HepG2 (cell line): ENCODE results near the gene DAB2IP. TPM values are rescaled to one million over a fixed set of nuclear protein-coding genes. Genes with fewer than 3 reads are reported as not detected.

ENCODE experiments used
- ATAC-seq: fragments of 200-7000 bp; cut with Tn5 transposase; 3 replicates; pipeline ENCODE4 v1.9.1; 2020; ENCODE audit warnings: mild to moderate bottlenecking, moderate library complexity
- BruUV-seq: library from RNA; stranded (reverse); fragments of 400-500 nt; replicated peaks from 2 replicates; lab custom pipeline; 2021; lab: Mats Ljungman, UMichigan
- CTCF ChIA-PET: fragments of 300-600 bp; formaldehyde crosslinking; extraction: SDS; loops from one replicate; lab custom pipeline; 2021; ENCODE audit warnings: low total read pairs, inconsistent platforms, low intra/inter-chr PET ratio; lab: Yijun Ruan, JAX
- POLR2A ChIA-PET: fragments of 350-600 bp; sonication (Branson Sonifier 250); formaldehyde crosslinking; loops from one replicate; lab custom pipeline; 2020; ENCODE audit warnings: antibody characterized with exemption, inconsistent platforms; lab: Yijun Ruan, JAX
- DNase-seq: peaks from one replicate; pipeline ENCODE4 v3.0.0-alpha.2; 2015; ENCODE audit warnings: low spot score
- FAIRE-seq: peaks from 3 replicates; lab custom pipeline; 2011; peaks lifted over from hg19 to GRCh38; lab: Jason Lieb, UNC
- H2AFZ ChIP-seq: one replicate; pipeline ENCODE4 v1.6.1; 2011; ENCODE audit warnings: low read length, inconsistent platforms
- H3K27ac ChIP-seq: fragments of 300-600 bp; 3 replicates; pipeline ENCODE4 v1.8.0; 2011; ENCODE audit warnings: mixed run types, mild to moderate bottlenecking, mixed read lengths, low read length, inconsistent platforms; ENCODE audit not compliant: insufficient read depth; ENCODE audit errors: extremely low read length
- H3K27me3 ChIP-seq, 2 experiments: fragments of 200-600 bp in 1 of 2; 2 replicates in 1 of 2; 3 replicates in 1 of 2; pipeline versions ENCODE4 v1.6.0 to v1.8.0; 2011; ENCODE audit warnings: low read length in 2 of 2, mild to moderate bottlenecking in 2 of 2, moderate library complexity in 2 of 2, inconsistent platforms in 1 of 2; ENCODE audit not compliant: insufficient read depth in 2 of 2, control insufficient read depth in 1 of 2
- H3K36me3 ChIP-seq, 2 experiments: fragments of 200-600 bp in 1 of 2; replicated peaks in 1 of 2; 2 replicates in 1 of 2; 3 replicates in 1 of 2; pipeline versions ENCODE4 v1.5.1 to v1.8.0; 2011; ENCODE audit warnings: low read length in 2 of 2, inconsistent platforms in 1 of 2; ENCODE audit not compliant: insufficient read depth in 2 of 2, control insufficient read depth in 1 of 2
- H3K4me1 ChIP-seq: 2 replicates; pipeline ENCODE4 v1.5.1; 2012; ENCODE audit warnings: low read length, inconsistent platforms; ENCODE audit not compliant: insufficient read depth
- H3K4me2 ChIP-seq: 2 replicates; pipeline ENCODE4 v1.6.0; 2011; ENCODE audit warnings: low read depth, low read length, inconsistent platforms
- H3K4me3 ChIP-seq, 3 experiments: fragments of 200-600 bp in 1 of 3; sonication (generic), shearing (Covaris generic) in 1 of 3; replicated peaks in 1 of 3; 2 replicates each; pipeline ENCODE4 v1.5.1; 2011 to 2016; ENCODE audit warnings: low read length in 3 of 3, inconsistent platforms in 2 of 3, low read depth in 2 of 3, mild to moderate bottlenecking in 2 of 3, control low read depth in 1 of 3, mixed read lengths in 1 of 3; ENCODE audit not compliant: insufficient read depth in 1 of 3
- H3K79me2 ChIP-seq: one replicate; pipeline ENCODE4 v1.6.1; 2011; ENCODE audit warnings: low read length, inconsistent platforms; ENCODE audit not compliant: insufficient read depth
- H3K9ac ChIP-seq: 2 replicates; pipeline ENCODE4 v1.6.0; 2011; ENCODE audit warnings: mild to moderate bottlenecking, low read depth, low read length, inconsistent platforms; ENCODE audit not compliant: insufficient read depth
- H3K9me3 ChIP-seq: 2 replicates; pipeline ENCODE4 v1.5.1; 2012; ENCODE audit warnings: mild to moderate bottlenecking, low read length
- H4K20me1 ChIP-seq: 2 replicates; pipeline ENCODE4 v1.6.0; 2011; ENCODE audit warnings: inconsistent platforms, mild to moderate bottlenecking, low read length, moderate library complexity; ENCODE audit not compliant: insufficient read depth
- ARID3A ChIP-seq: IDR thresholded peaks from 2 replicates; pipeline ENCODE4 v1.6.1; 2012; ENCODE audit warnings: low read depth, low read length, improper control_type of control experiment
- CAMTA2 ChIP-seq: sonication (generic); formaldehyde crosslinking; IDR thresholded peaks from 2 replicates; pipeline ENCODE4 v1.4.0; 2020; ENCODE audit warnings: mild to moderate bottlenecking, missing genetic modification reagents, borderline replicate concordance
- HIC2 ChIP-seq: sonication (generic); formaldehyde crosslinking; IDR thresholded peaks from 2 replicates; pipeline ENCODE4 v1.9.0; 2022; ENCODE audit warnings: low read depth, missing genetic modification reagents
- HOMEZ ChIP-seq: IDR thresholded peaks from 2 replicates; pipeline ENCODE4 v1.6.1; 2016; ENCODE audit warnings: low read depth
- MBNL3 ChIP-seq: fragments of 250-450 bp; sonication (Bioruptor Pico); conservative IDR thresholded peaks from 2 replicates; pipeline ENCODE4 v1.8.0; 2022; ENCODE audit warnings: mild to moderate bottlenecking, inconsistent platforms
- MED13 ChIP-seq: sonication (generic); formaldehyde crosslinking; IDR thresholded peaks from 2 replicates; pipeline ENCODE4 v1.5.0; 2020; ENCODE audit warnings: missing genetic modification reagents
- NR3C1 ChIP-seq: sonication (generic); formaldehyde crosslinking; IDR thresholded peaks from 2 replicates; pipeline ENCODE4 v1.4.0; 2020; ENCODE audit warnings: missing genetic modification reagents
- RBM22 ChIP-seq: fragments of 200-400 bp; formaldehyde crosslinking; optimal IDR thresholded peaks from 2 replicates; pipeline ENCODE3; 2017; ENCODE audit warnings: mild to moderate bottlenecking, low read length, moderate library complexity
- REXO4 ChIP-seq: sonication (generic); formaldehyde crosslinking; IDR thresholded peaks from 2 replicates; pipeline ENCODE4 v1.8.0; 2022; ENCODE audit warnings: missing genetic modification reagents, mild to moderate bottlenecking, borderline replicate concordance
- RFX5 ChIP-seq: IDR thresholded peaks from 2 replicates; pipeline ENCODE4 v1.6.1; 2011; ENCODE audit warnings: low read depth, low read length, improper control_type of control experiment
- TEF ChIP-seq: sonication (generic); formaldehyde crosslinking; IDR thresholded peaks from 2 replicates; pipeline ENCODE4 v1.5.0; 2020; ENCODE audit warnings: missing genetic modification reagents
- ZBTB44 ChIP-seq: sonication (generic); formaldehyde crosslinking; IDR thresholded peaks from 2 replicates; pipeline ENCODE4 v1.4.0; 2020; ENCODE audit warnings: missing genetic modification reagents
- ZFP36L2 ChIP-seq: sonication (generic); formaldehyde crosslinking; IDR thresholded peaks from 2 replicates; pipeline ENCODE4 v1.4.0; 2020; ENCODE audit warnings: missing genetic modification reagents
- ZNF260 ChIP-seq: sonication (generic); formaldehyde crosslinking; IDR thresholded peaks from 2 replicates; pipeline ENCODE4 v1.4.0; 2020; ENCODE audit warnings: missing genetic modification reagents, low read depth, mild to moderate bottlenecking, borderline replicate concordance
- ZNF543 ChIP-seq: sonication (generic); formaldehyde crosslinking; IDR thresholded peaks from 2 replicates; pipeline ENCODE4 v1.4.0; 2020; ENCODE audit warnings: mild to moderate bottlenecking, missing genetic modification reagents
- ZNF563 ChIP-seq: sonication (generic); formaldehyde crosslinking; IDR thresholded peaks from 2 replicates; pipeline ENCODE4 v1.8.0; 2022; ENCODE audit warnings: mild to moderate bottlenecking, moderate library complexity, missing genetic modification reagents
- ZNF746 ChIP-seq: sonication (generic); formaldehyde crosslinking; IDR thresholded peaks from 2 replicates; pipeline ENCODE4 v1.8.0; 2022; ENCODE audit warnings: mild to moderate bottlenecking, missing genetic modification reagents
- ZNF788 ChIP-seq: sonication (generic); formaldehyde crosslinking; IDR thresholded peaks from 2 replicates; pipeline ENCODE4 v1.5.0; 2020; ENCODE audit warnings: mild to moderate bottlenecking, missing genetic modification reagents, borderline replicate concordance
- ZSCAN9 ChIP-seq: IDR thresholded peaks from 2 replicates; pipeline ENCODE4 v1.6.1; 2016; ENCODE audit warnings: borderline replicate concordance
- WGBS: methylation state at CpG from one replicate; pipeline ENCODE4 v1.1.6; 2017; ENCODE audit warnings: low lambda C conversion rate; 5-methylcytosine and 5-hydroxymethylcytosine counted together
- in situ Hi-C: cut with HindIII; loops from 2 replicates; pipeline ENCODE4 v1.10.0; 2017; ENCODE audit warnings: low pct_unique_long_range_greater_than_20kb; ENCODE audit not compliant: extremely low pct_ligation_motif_present
- intact Hi-C: fragments of 100-400 bp; cut with micrococcal nuclease; formaldehyde crosslinking; loops from one replicate; pipeline ENCODE4 v1.10.0; 2022; ENCODE audit not compliant: unreplicated experiment
- polyA plus RNA-seq, 8 experiments: library from polyadenylated mRNA; depleted of rRNA in 3 of 8; stranded (reverse) in 7 of 8; unstranded in 1 of 8; fragments of >200 nt; fragmentation: Illumina TruSeq in 4 of 8; extraction: Trizol in 4 of 8; gene quantifications; 2 replicates each; pipeline versions ENCODE4 v1.2.1 to v1.2.3, GENCODE V29; 2011 to 2016; ENCODE audit warnings: low read depth in 4 of 8, missing spikeins in 1 of 8, mixed read lengths in 1 of 8; ENCODE audit not compliant: insufficient read depth in 1 of 8
- total RNA-seq, 5 experiments: library from RNA; depleted of rRNA; stranded (reverse); fragments of >200 nt; fragmentation: Illumina TruSeq; extraction: Trizol; gene quantifications; 2 replicates each; pipeline ENCODE4 v1.2.3, GENCODE V29; 2016; ENCODE audit warnings: low read depth in 1 of 5

DAB2IP gene
- total and polyA plus RNA-seq, 2 of the 13 experiments (the other 11 are each of a cell fraction or from before 2014, with no cell fraction given), result 25.3 to 37.9 TPM

GRCh38 chr9:121688681-121689080 is 37.2 kb downstream of the DAB2IP start:
- H3K4me2 ChIP-seq, result no peak overlapping the region
- no peak for DNase-seq
- no peak overlapping the region for H3K4me3 ChIP-seq
- intact Hi-C loops, result no loop called here
- peaks cover 47% of the 10 kb centered on the region for H3K4me1 ChIP-seq
- no peak overlapping the region for H3K27ac ChIP-seq
- H3K27me3 ChIP-seq, result no peaks in the 10 kb centered on the region
- no peak for ATAC-seq
- WGBS, result 95% methylated on average over 7 of the region's 7 CpGs
- H3K9ac ChIP-seq, result no peak overlapping the region
- POLR2A ChIA-PET, result no interaction called here
- CTCF ChIA-PET, result no interaction called here
- no peaks in the 10 kb centered on the region for H4K20me1 ChIP-seq
- TF ChIP-seq ZNF746 (CRISPR knock-in tag) (no peak), NR3C1 (no peak), ZNF788 (CRISPR knock-in tag) (no peak), MED13 (CRISPR knock-in tag) (no peak), MBNL3 (CRISPR knock-in tag) (no peak), ZNF543 (CRISPR knock-in tag) (no peak), REXO4 (CRISPR knock-in tag) (no peak), RBM22 (no peak), ZSCAN9 (no peak), TEF (no peak), ZFP36L2 (CRISPR knock-in tag) (no peak), HOMEZ (no peak), ZNF563 (no peak), ZBTB44 (CRISPR knock-in tag) (no peak), ZNF260 (no peak), RFX5 (no peak), HIC2 (CRISPR knock-in tag) (no peak), ARID3A (no peak), CAMTA2 (no peak)
- H3K36me3 ChIP-seq, result no peaks in the 10 kb centered on the region
- H3K9me3 ChIP-seq, result no peaks in the 10 kb centered on the region
- no peak overlapping the region for H2AFZ ChIP-seq
- no peaks in the 10 kb centered on the region for H3K79me2 ChIP-seq
- in situ Hi-C loops, result loop anchor here (5.0 kb wide), 2 partner anchors 46 to 141 kb away; no protein-coding TSS in a partner anchor
- BruUV-seq, result no TSS peak
- no peak for FAIRE-seq
